A673 (cell line): ENCODE results near the gene AIMP2.

Source experiments
- CTCF ChIP-seq: fragments of 300-800, 200-600 bp; sonication (generic); conservative IDR thresholded peaks from 2 replicates; pipeline ENCODE4 v1.5.1; 2017; ENCODE audit warnings: low read depth, mild to moderate bottlenecking, antibody characterized with exemption, low read length, moderate library complexity, mixed read lengths
- EZH2 ChIP-seq: fragments of 200-600 bp; sonication (generic); IDR thresholded peaks from 2 replicates; pipeline ENCODE4 v1.6.1; 2017; ENCODE audit warnings: borderline replicate concordance, low read depth, mild to moderate bottlenecking, mixed read lengths, antibody characterized with exemption, low read length; ENCODE audit not compliant: poor library complexity, severe bottlenecking

GRCh38 chr7:6035686-6036085, 26.6 kb downstream of the AIMP2 start:
- no peak for TF ChIP-seq CTCF
- TF ChIP-seq EZH2: no peak
